GM10266 (cell line): ENCODE data around the gene CCDC174.
"Not testable (repeated sequence)": the region's sequence is repeated elsewhere in the genome, so short reads cannot be mapped to it uniquely, and the experiment has no call there.

Experiments
- DNase-seq: peaks from one replicate; pipeline ENCODE4 v3.0.0; 2012; ENCODE audit errors: extremely low spot score
- TF ChIP-seq, protein P1 (sequence below): IDR thresholded peaks from 2 replicates; pipeline ENCODE4 v1.5.1; 2012; ENCODE audit warnings: mild to moderate bottlenecking, low read depth; ENCODE audit not compliant: control insufficient read depth, insufficient read depth; ENCODE audit errors: missing control alignments

The CCDC174 gene

GRCh38 chr3:14608298-14608697, 43.3 kb upstream of the CCDC174 start:
- DNase-seq, result no peak
- TF ChIP-seq, protein P1, sequence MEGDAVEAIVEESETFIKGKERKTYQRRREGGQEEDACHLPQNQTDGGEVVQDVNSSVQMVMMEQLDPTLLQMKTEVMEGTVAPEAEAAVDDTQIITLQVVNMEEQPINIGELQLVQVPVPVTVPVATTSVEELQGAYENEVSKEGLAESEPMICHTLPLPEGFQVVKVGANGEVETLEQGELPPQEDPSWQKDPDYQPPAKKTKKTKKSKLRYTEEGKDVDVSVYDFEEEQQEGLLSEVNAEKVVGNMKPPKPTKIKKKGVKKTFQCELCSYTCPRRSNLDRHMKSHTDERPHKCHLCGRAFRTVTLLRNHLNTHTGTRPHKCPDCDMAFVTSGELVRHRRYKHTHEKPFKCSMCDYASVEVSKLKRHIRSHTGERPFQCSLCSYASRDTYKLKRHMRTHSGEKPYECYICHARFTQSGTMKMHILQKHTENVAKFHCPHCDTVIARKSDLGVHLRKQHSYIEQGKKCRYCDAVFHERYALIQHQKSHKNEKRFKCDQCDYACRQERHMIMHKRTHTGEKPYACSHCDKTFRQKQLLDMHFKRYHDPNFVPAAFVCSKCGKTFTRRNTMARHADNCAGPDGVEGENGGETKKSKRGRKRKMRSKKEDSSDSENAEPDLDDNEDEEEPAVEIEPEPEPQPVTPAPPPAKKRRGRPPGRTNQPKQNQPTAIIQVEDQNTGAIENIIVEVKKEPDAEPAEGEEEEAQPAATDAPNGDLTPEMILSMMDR, result no peak

DNA sequence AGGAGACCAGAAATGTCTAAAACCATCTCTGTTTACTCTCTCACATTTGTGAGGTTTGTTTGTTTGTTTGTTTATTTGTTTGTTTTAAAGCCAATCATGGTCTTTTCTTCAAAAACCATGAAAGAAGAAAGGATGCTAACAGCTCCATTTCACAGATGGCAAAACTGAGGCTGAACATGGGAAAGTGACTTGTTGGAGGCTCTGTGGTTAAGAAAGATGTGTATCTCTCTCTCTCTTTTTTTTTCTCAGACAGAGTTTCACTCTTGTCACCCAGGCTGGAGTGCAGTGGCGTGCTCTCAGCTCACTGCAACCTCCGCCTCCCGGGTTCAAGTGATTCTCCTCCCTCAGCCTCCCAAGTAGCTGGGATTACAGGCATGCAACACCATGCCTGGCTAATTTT, 42.5 kb upstream of the CCDC174 start:
- DNase-seq, result not testable (repeated sequence)

GRCh38 chr3:14609506-14609905, 42.1 kb upstream of the CCDC174 start:
- TF ChIP-seq, protein P1, result no peak
- DNase-seq, result no peak

GRCh38 chr3:14609941-14610340, 41.6 kb upstream of the CCDC174 start:
- no peak for DNase-seq
- TF ChIP-seq, protein P1, result no peak

DNA sequence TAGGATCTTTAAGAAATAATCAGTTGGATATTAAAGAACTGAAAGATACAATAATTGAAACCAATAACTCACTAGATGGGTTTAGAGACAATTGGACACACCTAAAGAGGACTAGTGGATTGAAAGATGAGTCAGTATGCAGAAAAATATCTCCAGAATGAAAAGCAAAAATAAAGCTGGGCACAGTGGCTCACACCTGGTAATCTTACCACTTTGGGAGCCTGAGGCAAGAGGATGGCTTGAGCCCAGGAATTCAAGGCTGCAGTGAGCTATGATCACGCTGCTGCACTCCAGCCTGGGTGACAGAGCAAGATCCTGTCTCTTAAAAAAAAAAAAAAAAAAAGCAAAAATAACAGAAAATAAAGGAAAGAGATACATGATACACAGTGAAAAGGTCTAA, 37.4 kb upstream of the CCDC174 start:
- TF ChIP-seq, protein P1, result no peak
- no peak for DNase-seq

DNA sequence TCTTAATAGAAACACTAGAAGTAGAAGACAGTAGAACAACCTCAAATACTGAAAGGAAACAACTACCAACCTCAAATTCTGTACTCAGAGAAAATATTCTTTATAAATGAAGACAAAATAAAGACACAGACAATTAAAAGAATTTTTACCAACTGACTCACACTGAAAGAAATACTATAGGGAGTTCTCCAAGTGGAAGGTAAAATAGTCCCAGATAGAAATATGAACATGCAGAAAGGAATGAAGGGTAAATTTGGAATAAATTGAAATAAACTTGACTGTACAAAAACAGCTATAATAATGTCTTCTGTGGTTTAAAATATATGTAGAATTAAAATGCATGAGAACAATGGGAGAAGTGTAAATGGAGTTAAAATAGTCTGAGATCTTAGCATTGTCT, 36.7 kb upstream of the CCDC174 start:
- DNase-seq, result no peak
- TF ChIP-seq, protein P1, result no peak

DNA sequence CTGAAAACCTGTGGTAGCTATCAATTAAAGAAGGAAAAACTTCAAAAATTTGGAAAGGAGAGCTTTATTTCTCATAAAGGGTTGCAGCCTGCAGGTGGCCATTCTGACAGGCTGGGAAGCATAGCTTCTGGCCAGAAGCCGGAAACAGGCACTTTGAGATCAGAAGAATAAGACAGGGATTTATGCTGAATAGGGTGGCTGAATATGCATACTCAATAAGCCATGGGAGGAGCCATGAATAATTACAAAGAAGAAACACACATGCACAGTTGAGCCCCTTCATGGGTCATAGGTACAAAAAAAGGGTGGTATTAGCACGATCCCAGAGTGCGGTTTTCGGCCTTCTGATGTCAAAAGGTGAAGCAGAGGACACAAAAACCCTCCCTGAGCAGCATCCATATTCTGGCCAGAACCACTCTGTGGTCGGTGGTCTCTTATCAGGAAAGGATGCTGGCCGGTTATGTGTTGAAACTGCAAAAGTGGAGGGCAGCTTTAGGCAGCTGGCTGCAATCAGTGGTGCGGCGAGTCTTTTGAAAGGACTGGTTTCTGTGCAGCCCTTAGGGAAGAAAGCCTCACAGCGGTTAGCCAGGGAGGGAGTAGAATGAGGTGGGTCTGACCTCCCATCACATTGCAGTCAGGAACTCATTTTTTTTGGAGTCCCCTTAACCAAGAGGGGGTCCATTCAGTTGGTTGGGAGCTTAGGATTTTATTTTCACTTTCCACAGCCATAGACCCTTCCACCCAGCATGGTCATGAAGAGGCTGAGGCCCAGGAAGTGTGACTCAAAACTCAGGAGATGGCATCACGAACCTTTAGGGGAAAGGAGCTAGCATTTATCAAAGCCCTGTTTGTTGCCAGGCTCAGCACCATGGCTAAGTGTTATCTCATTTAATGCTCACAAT, 34.7 kb upstream of the CCDC174 start:
- TF ChIP-seq, protein P1, result no peak
- DNase-seq, result no peak
